ENCODE data around the gene TIAM1.

The TIAM1 gene

DNA sequence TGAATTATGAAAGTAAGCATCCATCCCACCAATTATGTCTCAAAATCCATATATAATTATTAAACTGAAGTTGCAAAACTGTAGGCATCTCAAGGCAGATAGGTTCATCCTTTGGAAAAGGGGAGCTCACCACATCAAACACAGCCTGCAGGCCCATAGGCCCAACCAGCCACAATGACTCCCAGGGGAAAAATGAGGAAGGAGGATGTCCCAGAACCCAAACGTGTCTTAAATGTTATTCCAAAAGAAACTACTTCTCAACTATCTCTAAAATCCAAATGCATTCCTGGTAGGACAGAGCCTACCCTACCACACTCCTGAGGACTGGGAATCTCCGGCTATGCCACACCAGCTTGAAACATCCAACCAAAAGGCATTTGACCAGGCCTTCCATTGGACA is 12.8 kb downstream of the TIAM1 start:
- DNase-seq: no peak

- no peak for DNase-seq
Measured at GRCh38 chr21:31330144-31330483, 13.9 kb downstream of the TIAM1 start.

DNA sequence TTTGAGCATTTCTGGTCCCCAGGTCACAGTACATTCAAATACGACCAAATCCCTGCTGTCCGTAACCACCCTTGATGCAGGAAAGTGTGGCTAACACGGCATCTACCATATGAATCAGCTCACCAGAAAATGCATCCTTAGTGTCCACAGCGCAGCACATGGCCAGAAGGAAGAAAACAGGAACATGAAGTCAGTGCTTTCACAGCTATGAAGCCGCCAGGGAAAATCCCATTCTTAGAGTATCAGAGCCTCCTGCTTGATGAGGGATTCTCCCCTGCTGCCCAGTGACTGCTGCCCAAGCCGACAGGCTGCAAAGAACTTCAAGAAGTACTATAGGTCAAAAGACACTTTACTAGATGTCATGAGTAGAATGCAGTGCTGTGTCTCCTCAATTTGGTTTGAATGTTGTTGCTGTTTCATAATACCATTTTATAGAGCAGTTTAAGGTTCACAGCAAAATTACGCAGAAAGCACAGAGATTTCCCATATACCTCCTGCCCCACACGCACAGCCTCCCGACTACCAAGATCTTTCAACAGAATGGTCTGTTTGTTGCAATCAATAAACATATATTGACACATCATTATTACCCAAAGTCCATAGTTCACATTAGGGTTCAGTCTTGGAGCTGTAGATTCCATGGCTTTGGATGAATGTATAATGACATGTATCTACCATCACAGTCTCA is 14.5 kb downstream of the TIAM1 start:
- DNase-seq: no peak

DNA sequence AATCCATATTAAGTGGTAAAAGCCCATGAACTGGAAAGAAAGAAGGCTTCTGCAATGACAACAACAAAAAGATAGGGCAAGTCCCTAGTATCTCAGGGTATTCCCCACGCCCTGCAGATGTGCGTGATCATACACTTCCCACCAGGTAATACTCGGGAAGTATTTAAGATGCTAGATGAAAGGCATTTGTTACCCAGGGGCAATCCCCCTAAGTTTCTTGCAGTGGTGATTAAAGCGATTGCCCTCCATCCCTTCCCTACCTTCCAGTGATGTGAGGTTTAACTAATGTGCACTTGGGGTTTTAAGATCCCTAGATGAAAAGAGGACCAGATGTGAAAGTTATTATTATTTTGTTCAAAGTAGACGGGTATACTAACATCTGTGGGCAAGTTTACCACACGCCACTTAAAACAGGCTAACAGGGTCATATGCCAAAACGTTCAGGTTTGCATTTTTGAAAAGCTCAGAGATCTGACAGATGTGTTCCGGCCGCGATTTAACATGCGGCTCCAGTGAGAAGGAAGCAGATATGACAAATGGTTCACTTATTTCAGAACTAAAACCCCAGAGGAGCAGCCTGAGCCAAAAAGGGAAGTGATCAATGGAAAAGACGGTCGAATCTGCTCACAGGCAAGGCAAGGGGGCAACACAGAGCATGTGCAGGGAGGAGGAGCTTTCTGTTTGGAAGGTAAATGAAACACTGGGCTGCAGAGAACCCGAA is 17.4 kb downstream of the TIAM1 start:
- no peak for DNase-seq

- no peak for DNase-seq
Measured at GRCh38 chr21:31318971-31319370, 25.1 kb downstream of the TIAM1 start.

DNA sequence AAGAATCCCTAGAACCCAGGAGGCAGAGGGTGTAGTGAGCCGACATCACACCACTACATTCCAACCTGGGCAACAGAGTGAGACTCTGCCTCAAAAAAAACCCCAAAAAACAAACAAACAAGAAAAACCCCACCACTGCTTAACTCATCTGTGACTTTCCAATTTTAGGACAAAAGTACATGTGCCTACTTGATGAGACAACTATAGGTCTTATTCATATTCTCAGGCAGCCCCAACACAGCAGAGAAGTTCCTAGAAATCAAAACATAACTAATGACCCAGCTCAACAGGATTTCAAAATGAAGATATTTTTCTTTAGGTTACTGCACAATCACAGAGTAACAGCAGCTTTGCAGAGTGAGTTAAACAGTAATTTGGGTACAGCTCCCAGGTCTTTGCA is 26.4 kb downstream of the TIAM1 start:
- DNase-seq: no peak

- DNase-seq: no peak
Measured at GRCh38 chr21:31316488-31317169, 27.4 kb downstream of the TIAM1 start.

DNA sequence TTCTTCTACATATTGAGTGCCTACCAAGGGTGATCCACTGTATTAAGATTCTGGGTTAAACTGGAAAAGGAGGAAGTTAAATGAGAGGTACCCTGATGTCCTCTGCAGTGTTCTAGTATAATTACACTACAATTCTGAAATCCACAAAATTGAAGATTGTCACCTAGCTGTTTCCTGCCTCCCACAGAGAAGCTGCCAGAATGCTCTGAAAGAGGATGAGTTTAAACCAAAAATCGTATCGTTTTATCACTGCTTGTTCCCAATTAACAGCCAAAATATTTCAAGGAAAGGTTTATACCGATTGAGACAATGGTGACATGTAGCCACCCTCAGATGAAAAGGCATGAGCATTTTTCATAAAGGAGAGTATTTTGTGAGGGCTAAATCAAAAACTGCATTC is 28.0 kb downstream of the TIAM1 start:
- DNase-seq: no peak

- DNase-seq: peak; percentile 76
Measured at GRCh38 chr21:31310750-31311149, 33.3 kb downstream of the TIAM1 start.

- no peak for DNase-seq
Measured at GRCh38 chr21:31308584-31308983, 35.5 kb downstream of the TIAM1 start.

- DNase-seq: no peak
Measured at GRCh38 chr21:31305888-31306287, 38.2 kb downstream of the TIAM1 start.

DNA sequence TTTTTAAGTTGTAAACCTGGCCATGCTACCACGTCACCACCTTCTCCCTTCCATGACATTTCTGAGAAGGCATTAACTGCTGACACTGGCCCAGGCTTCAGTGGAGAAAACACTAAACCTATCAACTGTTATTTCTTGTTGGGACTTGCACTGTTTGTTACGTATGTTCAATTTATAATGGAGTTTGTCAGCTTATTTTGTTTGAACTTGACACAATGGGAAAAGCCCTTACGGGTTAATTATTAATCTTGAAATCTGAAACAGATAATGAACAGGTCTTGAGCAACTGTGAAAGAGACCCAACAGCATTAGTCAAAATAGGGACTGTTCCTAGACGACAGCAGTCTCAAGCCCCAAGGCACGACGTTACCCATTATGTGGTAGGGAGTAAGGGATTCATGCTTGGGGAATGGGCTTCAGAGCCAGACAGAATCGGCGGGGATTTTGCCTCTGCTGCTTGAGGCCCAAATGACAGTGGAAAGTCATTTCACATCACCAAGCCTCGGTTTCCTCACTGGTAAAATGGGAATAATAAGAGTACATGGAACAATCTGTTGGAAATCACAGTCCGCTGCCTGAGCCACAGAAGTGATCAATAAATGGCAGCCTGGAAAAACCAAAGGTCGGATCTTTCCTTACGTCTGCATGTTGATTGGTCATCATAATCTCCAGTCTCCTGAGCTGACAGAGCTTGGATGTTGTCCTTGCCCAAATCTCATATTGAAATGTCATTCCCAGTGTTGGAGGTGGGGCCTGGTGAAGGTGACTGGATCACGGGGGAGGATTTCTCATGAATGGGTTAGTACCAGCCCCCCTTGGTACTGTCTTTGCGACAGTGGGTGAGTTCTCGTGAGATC is 44.5 kb downstream of the TIAM1 start:
- no peak for DNase-seq

DNA sequence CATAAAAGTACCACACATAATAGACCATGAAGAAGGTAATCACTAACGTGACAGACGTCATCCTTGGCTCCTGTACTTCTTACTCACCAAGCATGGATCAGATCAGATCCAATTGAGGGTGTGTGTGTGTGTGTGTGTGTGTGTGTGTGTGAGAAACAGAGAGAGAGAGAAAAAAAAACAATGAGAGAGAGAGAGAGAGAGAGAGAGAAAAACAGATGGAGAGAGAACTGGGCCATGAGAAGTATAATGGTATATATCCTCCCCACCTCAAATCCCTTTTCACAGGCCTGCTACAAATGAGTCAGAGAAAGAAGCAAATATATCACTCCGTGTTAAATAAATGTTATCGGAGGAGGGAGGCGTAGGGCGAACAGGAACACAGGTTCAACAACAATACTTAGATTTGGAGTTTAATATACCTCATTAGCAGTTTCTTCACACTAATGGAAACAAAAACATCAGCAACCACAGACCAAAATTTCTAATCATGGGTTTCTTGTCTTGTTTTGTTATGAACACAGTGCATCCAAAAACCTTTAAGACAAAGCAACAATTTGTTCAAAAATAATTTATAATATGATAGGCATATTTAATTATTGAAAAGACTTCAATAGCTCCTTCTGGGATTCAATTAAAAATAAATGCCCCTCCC is 45.3 kb downstream of the TIAM1 start:
- no peak for DNase-seq

DNA sequence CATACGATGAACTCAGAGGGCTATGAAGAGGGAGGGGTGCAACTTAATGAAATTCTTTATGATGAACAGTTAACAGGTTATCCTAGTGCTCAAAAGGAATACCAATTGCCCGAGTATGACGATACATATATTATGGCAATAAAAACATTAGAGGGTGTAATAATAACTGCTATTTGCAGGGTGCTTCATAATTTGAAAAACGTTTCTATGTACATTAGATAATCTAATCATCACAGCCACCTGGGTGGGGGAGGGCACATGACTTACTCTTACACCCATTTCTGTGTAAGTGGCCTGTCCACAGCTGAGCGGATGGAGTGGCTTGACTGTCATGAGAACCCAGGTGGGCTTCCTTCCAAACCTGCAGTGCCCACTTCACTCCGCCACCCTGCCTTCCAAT is 46.3 kb downstream of the TIAM1 start:
- no peak for DNase-seq

GRCh38 chr21:31295676-31296075 is 48.4 kb downstream of the TIAM1 start:
- no peak for DNase-seq

- no peak for DNase-seq
Measured at GRCh38 chr21:31294691-31295090, 49.4 kb downstream of the TIAM1 start.

DNA sequence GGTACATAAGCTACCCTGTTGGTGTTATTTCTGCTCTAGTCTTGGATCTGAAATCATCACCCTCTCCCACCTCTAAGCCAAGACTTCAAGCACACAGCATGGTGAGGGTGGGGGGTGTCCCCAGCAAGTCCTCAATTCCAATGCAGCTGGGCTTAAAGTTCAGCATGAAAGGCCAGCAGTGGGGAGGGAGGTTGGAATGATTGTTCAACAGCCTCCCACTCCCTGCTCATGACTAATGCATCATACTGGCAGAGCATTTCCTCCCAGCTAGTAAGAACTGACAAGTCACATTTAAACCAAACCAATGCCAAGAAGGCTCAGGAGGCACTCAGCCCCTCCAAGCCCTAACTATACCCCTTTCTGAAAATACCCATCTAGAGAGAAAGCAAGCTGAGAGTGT is 50.1 kb downstream of the TIAM1 start:
- DNase-seq: no peak

- DNase-seq: no peak
Measured at GRCh38 chr21:31290765-31291164, 53.3 kb downstream of the TIAM1 start.

GRCh38 chr21:31289702-31290101 is 54.4 kb downstream of the TIAM1 start:
- DNase-seq: no peak

DNA sequence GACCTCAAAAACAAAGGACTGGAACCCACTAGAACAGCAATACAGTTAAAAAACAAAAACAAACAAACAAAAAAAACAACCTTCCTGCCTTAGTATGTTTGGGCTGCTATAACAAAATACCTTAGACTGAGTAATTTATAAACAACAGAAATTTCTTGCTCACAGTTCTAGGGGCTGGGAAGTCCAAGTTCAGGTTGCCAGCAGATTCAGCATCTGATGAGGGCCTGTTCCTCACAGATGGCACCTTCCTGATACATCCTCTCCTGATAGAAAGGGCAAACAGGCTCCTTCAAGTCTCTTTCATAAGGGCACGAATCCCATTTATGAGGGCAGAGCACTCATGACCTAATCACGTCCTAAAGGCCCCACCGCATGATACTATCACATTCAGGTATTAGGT is 55.9 kb downstream of the TIAM1 start:
- DNase-seq: no peak

DNA sequence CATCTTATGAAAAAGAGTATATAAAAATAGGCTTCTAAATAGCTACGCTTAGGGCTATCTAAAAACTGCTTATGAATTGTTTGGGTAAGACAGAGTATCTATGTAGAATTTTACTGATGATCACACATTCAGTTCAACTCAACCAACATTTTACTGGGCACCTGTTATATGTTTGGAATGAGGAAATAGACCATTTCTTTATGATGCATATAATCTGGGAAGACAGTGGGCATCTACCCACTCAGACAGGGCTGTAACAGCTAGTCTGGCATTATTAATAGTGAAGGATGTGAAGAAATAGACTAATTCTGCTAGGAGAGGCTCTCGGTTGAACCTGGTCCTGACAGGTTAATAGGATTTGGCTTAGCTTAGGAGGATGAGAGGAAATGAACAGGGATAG is 56.9 kb downstream of the TIAM1 start:
- DNase-seq: no peak

- DNase-seq: no peak
Measured at GRCh38 chr21:31286621-31287020, 57.4 kb downstream of the TIAM1 start.
